BE2C (cell line): ENCODE data around the gene RNF151.
"Not testable (repeated sequence)": the region's sequence is repeated elsewhere in the genome, so short reads cannot be mapped to it uniquely, and the experiment has no call there.

ENCODE experiments used
- DNase-seq: peaks from one replicate; pipeline ENCODE4 v3.0.0-alpha.2; 2020
- H3K27me3 ChIP-seq: fragments of 250-450 bp; sonication (Bioruptor Pico); 2 replicates; pipeline ENCODE4 v1.5.1; 2020; ENCODE audit warnings: mild to moderate bottlenecking
- H3K36me3 ChIP-seq: fragments of 250-450 bp; sonication (Bioruptor Pico); 2 replicates; pipeline ENCODE4 v1.5.1; 2020; ENCODE audit warnings: mild to moderate bottlenecking
- H3K4me1 ChIP-seq: fragments of 250-450 bp; sonication (Bioruptor Pico); 2 replicates; pipeline ENCODE4 v1.5.1; 2020
- H3K4me3 ChIP-seq: 2 replicates; pipeline ENCODE4 v1.5.1; 2011; ENCODE audit warnings: low read depth, low read length
- H3K9me3 ChIP-seq: fragments of 250-450 bp; sonication (Bioruptor Pico); 2 replicates; pipeline ENCODE4 v1.5.1; 2020
- TF ChIP-seq, protein P1 (sequence below): IDR thresholded peaks from 2 replicates; pipeline ENCODE4 v1.5.1; 2012; ENCODE audit warnings: mild to moderate bottlenecking, low read depth, low read length

The RNF151 gene

DNA sequence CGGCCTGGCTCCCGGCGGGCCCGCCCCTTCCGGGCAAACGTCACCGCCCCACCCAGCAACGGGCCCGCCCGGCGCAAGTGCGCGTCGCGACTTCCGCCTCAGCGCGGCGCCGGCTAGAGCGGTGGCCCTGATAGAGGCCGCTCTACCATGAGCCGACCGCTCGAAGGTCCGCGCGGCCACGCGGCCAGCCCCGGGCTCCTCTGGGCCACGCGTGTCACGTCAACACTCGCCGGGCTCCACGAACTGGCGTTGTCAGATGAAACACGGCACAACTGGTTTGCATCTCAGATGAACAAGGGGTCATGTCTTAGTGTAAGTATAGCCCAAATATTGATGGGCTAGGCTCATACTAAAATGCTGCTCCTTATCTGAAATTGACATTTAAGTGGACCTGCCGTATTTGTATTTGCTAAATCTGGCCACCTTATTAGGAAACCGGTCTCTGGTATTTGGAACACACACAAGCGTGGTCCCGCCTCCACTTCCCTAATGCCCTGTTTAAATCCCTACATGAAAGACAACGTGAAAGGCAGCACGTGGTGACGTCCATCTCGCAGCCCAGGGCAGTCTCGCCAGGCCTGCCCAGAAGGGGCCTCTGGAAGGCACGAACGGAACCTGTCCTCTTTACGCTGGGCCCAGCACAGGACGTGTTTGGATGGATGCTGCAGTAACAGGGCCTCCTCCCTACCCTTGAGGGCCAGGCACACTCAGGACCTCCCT lies 43.3 kb downstream of the RNF151 start, which contains the start of gene ZNF598:
ZNF598 (minus strand) TSS at position 31 of the 720 bp plus-strand sequence.
- Histone ChIP-seq H3K9me3 (no peaks in the 10 kb centered on the region), H3K36me3 (peaks cover 11% of the 10 kb centered on the region), H3K27me3 (no peaks in the 10 kb centered on the region), H3K4me3 (peak within 1 kb of the TSS; percentile 91), H3K4me1 (peaks cover 19% of the 10 kb centered on the region)
- peak; percentile 91 for DNase-seq
- TF ChIP-seq, protein P1, sequence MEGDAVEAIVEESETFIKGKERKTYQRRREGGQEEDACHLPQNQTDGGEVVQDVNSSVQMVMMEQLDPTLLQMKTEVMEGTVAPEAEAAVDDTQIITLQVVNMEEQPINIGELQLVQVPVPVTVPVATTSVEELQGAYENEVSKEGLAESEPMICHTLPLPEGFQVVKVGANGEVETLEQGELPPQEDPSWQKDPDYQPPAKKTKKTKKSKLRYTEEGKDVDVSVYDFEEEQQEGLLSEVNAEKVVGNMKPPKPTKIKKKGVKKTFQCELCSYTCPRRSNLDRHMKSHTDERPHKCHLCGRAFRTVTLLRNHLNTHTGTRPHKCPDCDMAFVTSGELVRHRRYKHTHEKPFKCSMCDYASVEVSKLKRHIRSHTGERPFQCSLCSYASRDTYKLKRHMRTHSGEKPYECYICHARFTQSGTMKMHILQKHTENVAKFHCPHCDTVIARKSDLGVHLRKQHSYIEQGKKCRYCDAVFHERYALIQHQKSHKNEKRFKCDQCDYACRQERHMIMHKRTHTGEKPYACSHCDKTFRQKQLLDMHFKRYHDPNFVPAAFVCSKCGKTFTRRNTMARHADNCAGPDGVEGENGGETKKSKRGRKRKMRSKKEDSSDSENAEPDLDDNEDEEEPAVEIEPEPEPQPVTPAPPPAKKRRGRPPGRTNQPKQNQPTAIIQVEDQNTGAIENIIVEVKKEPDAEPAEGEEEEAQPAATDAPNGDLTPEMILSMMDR = no peak

DNA sequence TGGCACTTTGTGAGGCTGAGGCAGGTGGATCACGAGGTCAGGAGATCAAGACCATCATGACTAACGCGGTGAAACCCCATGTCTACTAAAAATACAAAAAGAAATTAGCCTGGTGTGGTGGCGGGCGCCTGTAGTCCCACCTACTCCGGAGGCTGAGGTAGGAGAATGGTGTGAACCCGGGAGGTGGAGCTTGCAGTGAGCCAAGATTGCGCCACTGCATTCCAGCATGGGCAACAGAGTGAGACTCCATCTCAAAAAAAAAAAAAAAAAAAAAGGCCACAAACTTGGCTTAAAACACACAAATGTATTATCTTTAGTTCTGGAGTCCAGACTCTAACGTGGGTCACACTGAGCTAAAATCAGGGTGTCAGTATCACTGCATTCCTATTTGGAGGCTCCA lies 45.1 kb downstream of the RNF151 start:
- not testable (repeated sequence) for H3K27me3 ChIP-seq, DNase-seq, H3K9me3 ChIP-seq, H3K4me3 ChIP-seq, H3K4me1 ChIP-seq
- peaks cover 11% of the 10 kb centered on the region for H3K36me3 ChIP-seq

DNA sequence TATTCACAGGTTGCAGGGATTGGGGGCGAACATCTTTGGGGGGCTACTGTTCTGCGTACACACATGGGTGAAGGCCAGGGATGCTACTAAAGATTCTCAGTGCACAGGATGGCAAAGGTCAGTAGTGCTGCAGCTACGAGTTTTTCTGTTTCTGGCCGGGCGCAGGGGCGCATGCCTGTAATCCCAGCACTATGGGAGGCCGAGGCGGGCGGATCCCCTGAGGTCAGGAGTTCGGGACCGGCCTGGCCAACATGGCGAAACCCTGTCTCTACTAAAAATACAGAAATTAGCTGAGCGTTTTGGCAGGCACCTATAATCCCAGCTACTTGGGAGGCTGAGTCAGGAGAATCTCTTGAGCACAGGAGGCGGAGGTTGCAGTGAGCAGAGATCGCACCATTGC lies 46.9 kb downstream of the RNF151 start:
- no peaks in the 10 kb centered on the region for H3K9me3 ChIP-seq
- TF ChIP-seq, protein P1 = no peak

DNA sequence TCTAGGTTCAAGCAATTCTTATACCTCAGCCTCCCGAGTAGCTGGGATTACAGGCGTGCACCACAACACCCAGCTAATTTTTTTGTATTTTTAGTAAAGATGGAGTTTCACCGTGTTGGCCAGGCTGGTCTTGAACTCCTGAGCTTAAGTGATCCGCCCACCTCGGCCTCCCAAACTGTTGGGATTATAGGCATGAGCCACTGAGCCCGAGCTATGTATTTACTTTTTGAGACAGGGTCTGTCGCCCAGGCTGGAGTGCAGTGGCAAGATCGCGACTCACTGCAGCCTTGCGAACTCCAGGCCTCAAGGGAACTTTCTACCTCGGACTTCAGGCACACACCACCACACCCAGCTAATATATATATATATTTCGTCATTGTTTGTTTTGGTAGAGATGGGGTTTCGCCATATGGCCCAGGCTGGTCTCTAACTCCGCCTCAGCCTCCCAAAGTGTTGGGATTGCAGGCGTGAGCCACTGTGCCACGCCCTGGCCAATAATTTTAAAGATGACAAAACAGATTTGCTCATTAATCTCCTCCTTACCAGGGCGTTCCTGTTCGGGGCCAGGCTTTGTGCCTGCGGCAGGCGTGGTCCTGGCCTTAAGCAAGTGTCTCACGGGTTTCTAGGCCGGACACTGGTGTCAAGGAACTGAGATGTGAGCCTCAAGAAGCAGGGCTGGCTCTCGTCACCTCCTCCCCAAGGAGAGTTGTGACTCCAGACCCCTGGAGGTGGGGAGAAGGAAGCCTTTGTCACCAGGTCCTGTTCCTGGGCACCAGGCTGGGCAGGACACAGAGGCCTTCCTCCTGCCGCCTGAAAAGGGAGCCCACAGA lies 48.7 kb downstream of the RNF151 start:
- H3K9me3 ChIP-seq = no peaks in the 10 kb centered on the region
- no peak for DNase-seq
- no peaks in the 10 kb centered on the region for H3K36me3 ChIP-seq

More for the DNA sequence above, 46.9 kb downstream of the RNF151 start:
- no peak for DNase-seq
- no peaks in the 10 kb centered on the region for H3K36me3 ChIP-seq
- H3K4me3 ChIP-seq = no peak overlapping the region
- H3K4me1 ChIP-seq = no peaks in the 10 kb centered on the region; the same call in 1 of the 2 replicates
- H3K27me3 ChIP-seq = no peaks in the 10 kb centered on the region

DNA sequence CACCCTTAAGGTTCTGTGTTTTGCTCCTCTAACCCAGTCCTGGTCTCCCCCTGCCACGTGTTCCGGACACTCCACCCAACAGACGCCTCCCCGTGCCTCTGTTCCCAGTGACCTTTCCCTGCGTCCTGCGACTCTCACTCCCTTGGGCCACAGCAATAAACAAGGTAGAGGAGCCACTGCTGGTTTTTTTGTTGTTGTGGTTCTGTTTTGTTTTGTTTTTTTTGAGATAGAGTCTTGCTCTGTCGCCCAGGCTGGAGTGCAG lies 49.2 kb downstream of the RNF151 start:
- no peaks in the 10 kb centered on the region for H3K36me3 ChIP-seq
- no peak for DNase-seq
- H3K4me1 ChIP-seq = no peaks in the 10 kb centered on the region
- H3K4me3 ChIP-seq = no peak overlapping the region
- TF ChIP-seq, protein P1 = no peak
- no peaks in the 10 kb centered on the region for H3K27me3 ChIP-seq
- no peaks in the 10 kb centered on the region for H3K9me3 ChIP-seq

More for the DNA sequence above, 48.7 kb downstream of the RNF151 start:
- Histone ChIP-seq H3K27me3 (no peaks in the 10 kb centered on the region), H3K4me3 (no peak overlapping the region), H3K4me1 (no peaks in the 10 kb centered on the region; the same call in 1 of the 2 replicates)
- TF ChIP-seq, protein P1 = no peak

DNA sequence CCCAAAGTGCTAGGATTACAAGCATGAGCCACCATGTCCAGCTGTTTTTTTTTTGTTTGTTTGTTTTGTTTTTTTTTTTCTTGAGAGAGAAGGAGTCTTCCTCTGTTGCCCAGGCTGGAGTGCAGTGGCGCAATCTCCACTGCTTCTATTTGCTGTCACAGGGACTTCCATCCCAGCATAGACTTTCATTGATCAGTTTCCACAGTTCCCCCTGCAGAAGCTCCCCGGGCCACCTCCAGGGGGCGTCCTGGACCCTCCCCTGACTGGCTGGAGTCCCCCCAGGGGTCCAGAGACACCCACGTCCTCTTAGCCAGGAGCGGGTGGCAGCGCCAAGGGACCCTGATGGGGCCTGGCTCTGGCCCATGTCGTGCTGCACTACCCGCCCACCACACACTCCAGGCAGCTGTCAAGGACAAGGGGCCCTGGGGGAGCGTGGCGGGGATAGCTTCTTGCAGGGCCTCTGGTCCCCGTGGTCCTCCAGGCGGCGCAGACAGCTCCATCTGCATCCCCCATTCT lies 49.8 kb downstream of the RNF151 start:
- TF ChIP-seq, protein P1 = peak; percentile 65
- H3K4me3 ChIP-seq = no peak overlapping the region
- H3K27me3 ChIP-seq = no peaks in the 10 kb centered on the region
- no peaks in the 10 kb centered on the region for H3K4me1 ChIP-seq
- no peaks in the 10 kb centered on the region for H3K36me3 ChIP-seq
- no peaks in the 10 kb centered on the region for H3K9me3 ChIP-seq
- DNase-seq = peak; percentile 64
